GM19455 (cell line): ENCODE data around the gene TTR.

Experiments used
- ATAC-seq: cut with Tn5 transposase; IDR thresholded peaks from one replicate; pipeline ENCODE4 v1.9.1; 2021; ENCODE audit not compliant: unreplicated experiment

TTR gene

GRCh38 chr18:31591628-31592027 is at the start of gene TTR:
Gene TTR, plus strand, starts transcription at chr18:31591877. Its CDS starts 26 bp downstream, at chr18:31591903.
- ATAC-seq, result no peak

GRCh38 chr18:31546476-31546875 is 45.2 kb upstream of the TTR start:
- ATAC-seq, result no peak

DNA sequence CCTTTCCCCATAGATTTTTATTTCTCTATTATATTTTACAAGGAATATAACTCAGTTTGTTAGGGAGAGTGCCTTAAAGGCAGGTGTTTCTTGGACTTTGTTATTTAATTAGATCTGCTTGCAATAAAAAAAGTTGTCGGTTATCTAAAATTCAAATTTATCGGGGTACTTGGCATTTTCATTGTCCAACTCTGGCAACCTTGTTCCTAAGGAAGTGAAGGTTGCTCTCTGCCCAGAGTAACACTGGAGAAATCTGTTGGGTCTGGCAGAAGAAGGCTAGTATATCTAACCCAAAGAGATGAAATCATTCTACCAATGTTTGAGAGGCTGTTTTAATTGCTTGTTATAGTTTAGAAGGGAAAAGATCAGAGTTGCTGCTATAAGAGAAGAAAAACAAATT is 42.8 kb upstream of the TTR start:
- no peak for ATAC-seq

- no peak for ATAC-seq
Observed at GRCh38 chr18:31549416-31549815, 42.3 kb upstream of the TTR start.

DNA sequence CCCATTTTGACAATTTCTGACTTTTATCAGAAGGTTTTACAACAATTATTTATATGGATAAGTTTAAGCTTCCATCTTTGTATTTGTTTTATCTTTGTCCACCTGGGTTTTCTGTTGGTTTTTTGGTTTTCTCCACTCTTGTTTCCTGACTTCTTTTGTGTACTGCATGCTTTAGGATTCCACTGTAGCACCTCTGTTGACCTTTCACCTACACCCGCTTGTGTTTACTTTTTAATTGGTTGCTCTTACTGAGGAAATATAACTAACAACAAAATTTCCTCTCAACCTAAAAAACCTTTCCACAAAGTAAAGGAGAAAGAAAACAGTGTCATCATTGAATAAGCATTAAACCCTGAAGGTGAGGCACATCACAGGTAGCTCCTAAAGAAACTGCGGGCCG is 39.8 kb upstream of the TTR start:
- no peak for ATAC-seq

DNA sequence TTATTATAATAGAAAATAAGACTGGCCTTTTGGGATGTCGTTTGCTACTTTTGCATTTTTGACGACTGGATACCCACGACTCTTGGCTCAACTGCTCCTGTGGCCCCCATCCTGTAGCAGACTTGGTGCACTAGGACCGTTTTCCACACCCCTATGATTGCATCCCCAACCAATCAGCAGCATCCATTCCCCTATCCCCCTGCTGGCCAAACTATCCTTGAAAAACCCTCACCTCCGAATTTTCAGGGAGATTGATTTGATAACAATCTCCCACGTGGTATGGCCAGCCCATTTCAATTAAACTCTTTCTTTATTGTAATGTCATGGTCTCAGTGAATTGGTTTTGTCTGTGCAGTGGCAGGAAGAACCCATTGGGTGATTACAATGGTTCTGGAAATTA is 37.9 kb upstream of the TTR start:
- no peak for ATAC-seq

DNA sequence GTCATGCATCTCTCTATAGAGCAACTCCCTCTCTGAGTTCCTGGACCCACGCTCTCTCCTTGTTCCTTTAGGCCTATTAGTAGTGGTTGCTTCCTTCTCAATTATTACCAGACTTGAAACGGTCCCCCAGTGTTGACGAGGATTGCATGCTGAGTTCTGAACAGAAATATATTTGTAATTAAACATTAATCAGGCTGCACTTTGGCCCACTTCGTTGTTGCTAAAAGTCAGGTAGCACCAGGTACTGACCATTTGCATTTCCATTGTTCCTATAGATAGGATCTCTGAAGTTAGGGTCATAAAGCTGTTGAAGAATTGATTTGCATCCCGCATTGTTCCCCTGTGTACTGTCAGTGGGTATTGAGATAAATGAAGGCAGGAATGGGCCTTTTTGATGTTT is 36.9 kb upstream of the TTR start:
- no peak for ATAC-seq

DNA sequence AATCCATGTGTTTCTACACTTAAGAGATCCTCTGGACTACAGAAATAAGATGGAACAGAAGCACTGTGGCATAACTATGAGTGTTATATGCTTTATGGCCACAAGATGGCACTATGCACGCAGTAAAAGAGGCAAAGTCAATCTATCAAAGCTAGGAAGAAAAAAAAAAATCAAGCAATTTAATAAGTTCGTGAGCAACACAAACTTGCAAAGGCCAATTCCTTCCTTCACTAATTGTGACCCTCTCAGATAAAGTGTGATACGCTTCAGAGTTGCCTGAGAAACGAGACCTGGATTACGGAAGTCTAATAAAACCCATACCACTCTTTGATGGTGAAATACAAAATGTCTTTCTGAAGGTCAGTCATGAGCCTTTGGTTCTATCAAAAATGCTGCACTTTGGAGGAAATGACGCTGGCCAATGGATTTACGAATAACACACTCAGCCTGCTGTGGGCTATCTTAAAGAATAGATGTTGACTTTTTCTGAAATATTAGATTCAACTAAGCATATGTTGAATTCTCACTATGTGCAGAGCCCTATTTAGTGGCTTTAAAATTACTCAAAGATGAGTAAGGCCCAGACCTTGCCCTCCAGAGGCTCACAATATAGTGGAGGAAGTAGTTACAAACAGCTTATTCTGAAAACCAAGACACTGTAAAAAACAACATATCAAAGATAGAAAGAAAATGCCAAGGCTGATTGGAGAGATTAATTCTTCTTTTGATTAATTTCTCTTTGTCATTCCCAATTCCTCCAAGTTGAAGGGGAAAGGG is 35.5 kb upstream of the TTR start:
- peak; percentile 82 for ATAC-seq

DNA sequence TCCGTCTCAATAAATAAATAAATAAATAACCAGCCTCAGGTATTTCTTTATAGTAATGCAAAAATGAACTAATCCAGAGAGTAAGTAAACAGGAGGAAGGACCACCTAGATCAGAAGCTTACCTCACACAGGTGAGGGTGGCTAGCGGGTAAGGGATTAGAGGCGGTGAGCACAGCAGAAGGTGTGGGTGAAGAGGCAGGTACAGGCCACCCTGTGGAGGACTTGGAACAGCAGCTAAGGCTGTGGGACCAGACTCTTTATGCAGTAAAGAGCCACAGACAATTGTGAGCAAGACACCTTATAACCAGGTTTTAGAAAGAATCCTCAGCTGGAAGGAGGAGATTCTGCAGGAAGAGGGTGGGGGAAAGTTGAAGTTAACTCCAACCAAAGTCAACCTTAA is 34.2 kb upstream of the TTR start:
- ATAC-seq, result no peak

- ATAC-seq, result no peak
Observed at GRCh38 chr18:31558567-31558966, 33.1 kb upstream of the TTR start.

DNA sequence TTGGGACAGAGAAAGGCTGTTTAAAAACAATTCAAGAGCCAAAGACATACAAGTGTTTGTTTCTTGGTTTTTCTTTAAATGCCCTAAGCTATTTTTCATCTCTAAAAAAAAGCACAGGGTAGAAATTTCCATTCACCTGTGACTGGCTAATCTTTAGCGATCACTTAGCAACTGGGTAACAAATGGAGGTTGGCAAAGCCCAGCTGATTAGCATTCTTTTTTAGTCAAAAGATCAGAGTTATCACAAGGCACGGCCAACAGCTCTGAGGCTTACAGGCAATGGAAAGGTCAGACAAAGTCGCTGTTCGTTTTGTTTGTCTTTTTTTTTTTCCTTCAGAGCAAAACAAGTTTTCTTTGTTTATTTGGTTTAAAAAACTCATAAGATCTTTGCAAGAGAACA is 29.0 kb upstream of the TTR start:
- ATAC-seq, result no peak

GRCh38 chr18:31563778-31564177 is 27.9 kb upstream of the TTR start:
- no peak for ATAC-seq

- ATAC-seq, result no peak
Observed at GRCh38 chr18:31565345-31565744, 26.3 kb upstream of the TTR start.

DNA sequence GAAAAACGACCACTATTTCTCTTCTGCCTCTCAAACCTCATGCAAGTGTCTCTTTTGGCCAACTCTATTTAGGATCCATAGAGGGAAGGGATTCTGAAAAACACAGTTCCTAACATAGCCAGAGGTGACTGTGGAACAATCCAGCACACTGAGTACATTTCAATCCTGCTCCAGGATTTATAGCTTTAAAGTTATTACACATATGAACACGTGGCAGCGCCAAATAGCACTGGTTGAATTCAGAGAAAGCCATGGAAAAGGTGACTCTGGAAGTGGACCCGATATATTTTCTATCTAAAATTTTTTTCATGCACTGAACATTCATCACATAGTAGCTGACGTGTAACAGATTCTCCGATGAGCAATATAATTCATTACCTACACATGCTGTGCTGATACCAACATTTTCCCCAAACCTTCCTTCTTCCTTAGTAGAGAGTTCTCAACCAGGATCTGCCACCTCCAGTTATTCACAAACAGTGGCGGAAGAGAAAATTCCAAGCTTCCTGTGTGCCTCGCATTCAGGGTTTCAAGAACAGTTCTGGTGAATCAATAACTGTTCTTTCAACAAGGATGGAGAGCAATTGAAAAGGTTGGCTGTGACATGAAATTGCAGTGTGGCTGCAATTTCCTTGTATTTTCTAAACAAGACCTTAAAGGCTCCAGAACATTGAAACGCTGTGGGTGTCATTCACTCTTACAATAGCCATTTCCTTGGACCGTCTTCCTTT is 25.7 kb upstream of the TTR start:
- ATAC-seq, result no peak

DNA sequence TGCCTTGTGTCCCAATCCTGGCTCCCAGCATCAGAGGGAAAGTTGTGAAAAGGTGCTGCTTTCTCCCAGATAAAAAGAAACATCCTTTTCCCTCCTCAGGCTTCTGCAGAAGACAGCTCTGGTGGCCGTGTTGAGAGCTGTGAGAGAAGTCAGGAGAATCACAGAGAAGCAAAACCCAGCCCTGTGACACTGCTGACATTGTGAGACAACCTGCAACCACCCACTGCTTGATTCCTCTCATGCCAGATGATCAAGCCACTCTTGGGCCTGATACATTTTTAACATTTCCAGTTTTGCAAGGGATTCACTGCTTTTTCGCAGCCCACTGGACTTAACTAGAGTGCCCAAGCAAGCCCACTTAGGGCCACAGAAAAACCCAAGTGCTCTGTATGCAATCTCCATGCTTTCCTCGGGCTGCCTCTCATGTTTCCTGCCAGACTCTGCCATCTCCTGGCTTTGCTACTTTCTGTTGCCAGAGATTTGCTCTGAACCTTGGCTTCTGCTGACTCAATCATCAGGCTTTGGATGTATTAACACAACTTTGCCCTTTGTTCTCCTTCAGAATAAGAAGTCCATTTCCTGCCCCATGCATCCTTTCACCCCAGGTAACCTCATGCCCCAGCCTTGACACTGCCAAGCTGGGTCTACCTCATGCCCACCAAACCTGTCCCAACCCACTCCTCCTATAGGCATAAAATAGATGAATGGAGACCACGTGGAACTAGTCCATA is 24.9 kb upstream of the TTR start:
- no peak for ATAC-seq

GRCh38 chr18:31572368-31572767 is 19.3 kb upstream of the TTR start:
- no peak for ATAC-seq

DNA sequence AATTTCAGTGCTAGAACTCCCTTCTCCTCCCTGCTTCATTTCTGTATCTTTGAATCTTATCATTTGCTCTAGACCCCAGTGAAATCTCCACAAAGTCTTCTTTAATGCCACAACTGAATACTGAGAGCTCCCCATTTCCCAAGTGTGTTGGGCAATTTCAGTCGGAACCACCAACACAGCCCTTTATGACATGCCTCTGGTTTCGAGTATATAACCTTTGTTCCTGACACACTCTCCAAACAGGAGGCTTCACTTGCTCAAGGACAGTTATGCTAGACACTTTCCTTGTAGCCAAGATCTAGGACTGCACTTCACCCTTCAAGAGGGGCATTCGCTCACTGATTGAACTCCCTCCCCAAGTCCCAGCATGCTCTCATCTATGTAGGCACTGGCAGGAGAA is 18.6 kb upstream of the TTR start:
- no peak for ATAC-seq

GRCh38 chr18:31574359-31574758 is 17.3 kb upstream of the TTR start:
- no peak for ATAC-seq

GRCh38 chr18:31575515-31576257 is 16.0 kb upstream of the TTR start:
- ATAC-seq, result no peak

DNA sequence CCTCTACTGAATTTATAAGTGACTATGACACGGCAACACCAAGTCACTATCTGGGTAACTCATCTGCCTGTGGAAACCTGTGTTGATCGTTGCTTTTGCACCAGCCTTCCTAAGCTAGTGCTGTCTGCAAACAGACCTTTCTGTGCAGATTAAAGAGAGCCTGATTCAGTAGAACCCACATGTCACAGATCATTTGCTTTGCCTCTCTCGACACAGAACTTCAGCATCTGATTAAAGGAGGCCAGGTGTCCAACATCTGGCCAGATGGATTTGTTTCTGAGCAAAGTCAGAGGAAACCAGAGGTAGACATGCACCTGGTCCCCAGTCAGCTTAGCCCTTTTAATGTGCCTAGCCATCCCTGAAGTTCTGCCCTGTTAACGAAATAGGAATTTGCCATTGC is 15.0 kb upstream of the TTR start:
- ATAC-seq, result no peak

GRCh38 chr18:31577195-31577594 is 14.5 kb upstream of the TTR start:
- ATAC-seq, result no peak
